CD4-positive, alpha-beta T cell treated with Interleukin-17A for 1 hour (primary cell): ENCODE results near the gene CRYBA4.
"Not testable (repeated sequence)": the region's sequence is repeated elsewhere in the genome, so short reads cannot be mapped to it uniquely, and the experiment has no call there.

Source experiments
- DNase-seq: peaks from one replicate; pipeline ENCODE4 v3.0.0-alpha.2; 2020

CRYBA4 gene

DNA sequence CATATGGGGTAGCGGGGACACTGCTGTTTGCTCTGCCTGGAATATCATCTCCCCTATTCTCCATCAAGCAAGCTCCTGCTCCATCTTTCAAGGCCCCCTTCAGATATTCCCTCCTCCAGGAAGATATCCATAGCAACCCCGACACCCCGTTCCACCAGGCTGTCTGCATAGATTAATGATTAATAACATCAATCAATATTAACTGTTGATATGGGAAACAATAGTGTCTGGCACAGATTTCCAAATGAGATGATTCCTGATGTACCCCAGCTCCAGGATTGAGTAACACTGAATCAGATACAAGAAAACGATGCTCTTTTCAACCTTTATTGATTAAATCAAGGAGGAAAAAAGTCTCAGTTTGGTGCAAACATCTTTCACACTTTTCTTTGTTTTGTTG lies 24.3 kb upstream of the CRYBA4 start:
- no peak for DNase-seq

DNA sequence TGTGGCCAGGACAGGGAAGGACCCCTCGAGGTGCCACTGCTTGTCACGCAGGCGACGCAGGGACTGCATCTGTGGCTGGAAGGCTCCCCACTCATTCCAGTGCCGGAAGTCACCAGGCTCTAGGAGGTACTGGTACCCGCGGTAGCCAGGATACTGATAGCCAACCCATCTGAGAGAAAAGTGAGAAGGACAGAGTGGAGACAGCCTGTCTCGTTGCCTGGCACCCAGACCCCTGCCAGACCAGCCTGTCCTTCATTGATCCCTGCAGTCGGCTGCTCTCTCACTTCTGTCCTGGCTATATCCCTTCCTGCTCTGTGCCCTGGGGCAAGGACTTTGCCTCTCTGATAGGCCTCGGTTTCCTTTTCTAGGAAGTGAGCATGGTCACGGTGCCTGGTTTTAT lies 22.3 kb upstream of the CRYBA4 start:
- DNase-seq, result no peak

- no peak for DNase-seq
Measured at GRCh38 chr22:26601726-26602125, 20.0 kb upstream of the CRYBA4 start.

DNA sequence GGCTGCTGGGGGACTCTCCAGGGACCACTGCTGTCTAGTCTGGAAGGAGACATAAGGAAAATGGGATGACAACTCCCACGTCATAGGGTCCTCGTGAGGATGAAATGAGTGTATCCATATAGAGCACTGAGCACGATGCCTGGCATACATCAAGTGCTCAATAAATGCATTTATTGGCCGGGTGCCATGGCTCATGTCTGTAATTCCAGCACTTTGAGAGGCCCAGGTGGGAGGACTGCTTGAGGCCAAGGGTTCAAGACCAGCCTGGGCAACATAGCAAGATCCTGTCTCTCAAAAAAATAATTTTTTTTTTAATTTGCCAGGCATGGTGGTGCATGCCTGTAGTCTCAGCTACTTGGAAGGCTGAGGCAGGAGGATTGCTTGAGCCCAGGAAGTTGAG lies 19.6 kb upstream of the CRYBA4 start:
- DNase-seq, result no peak

DNA sequence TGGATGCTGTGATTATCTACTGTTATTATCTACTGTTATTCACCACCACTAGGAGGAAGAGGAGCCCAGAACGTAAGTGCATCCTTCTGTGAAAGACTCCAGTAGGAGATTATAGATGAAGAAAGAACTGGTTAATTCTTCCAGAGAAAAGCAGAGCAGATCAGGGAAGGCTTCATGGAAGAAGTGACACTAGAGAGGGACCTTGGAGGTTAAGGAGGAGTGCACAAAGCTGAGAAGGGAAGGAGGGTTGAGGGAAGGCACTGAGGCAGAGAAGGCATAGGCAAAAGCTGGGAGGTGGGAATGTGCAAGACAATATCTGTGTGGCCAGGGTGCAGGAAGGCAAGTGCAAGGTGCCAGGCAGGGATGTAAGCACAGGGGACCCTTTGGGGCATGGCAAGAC lies 17.4 kb upstream of the CRYBA4 start:
- no peak for DNase-seq

DNA sequence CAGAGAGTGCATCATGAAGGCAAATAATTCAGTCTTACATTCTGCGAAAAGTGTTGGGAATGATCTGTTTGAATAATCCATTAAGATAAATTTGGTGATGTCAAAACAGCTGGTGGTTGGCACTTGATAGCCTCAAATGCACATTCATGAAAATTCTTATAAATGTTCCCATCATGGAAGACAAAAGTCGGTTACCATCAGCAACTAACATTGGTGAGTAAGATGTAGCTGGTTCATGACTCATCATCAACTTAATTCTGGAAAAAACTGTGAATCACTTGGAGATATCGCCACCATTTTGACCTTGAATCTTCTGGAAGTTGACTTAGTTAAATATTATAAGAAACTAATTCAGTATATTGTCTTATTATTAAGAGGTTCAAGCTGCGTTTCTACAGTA lies 15.2 kb upstream of the CRYBA4 start:
- DNase-seq, result no peak

DNA sequence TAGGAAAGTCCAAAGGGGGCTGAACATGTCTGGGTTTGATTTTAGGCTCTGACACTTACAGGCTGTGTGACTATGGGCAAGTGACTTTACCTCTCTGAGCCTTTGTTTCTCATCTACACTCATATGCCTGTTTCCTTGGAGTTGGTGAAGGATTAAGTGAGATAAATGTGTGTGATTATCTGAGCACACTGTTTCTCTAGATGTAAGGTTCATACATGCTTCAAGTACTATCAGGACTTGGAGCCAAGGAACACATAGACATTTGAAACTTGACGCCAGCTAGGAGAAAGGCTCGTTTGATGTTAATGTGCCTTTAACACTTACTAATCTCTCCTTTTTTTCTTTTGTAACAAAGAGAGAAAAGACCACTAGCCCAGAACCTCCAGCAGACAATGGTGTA lies 13.6 kb upstream of the CRYBA4 start:
- DNase-seq, result no peak

GRCh38 chr22:26609287-26609686 lies 12.5 kb upstream of the CRYBA4 start:
- DNase-seq, result no peak

GRCh38 chr22:26610072-26610958 lies 11.4 kb upstream of the CRYBA4 start:
- DNase-seq, result peak; percentile 58

DNA sequence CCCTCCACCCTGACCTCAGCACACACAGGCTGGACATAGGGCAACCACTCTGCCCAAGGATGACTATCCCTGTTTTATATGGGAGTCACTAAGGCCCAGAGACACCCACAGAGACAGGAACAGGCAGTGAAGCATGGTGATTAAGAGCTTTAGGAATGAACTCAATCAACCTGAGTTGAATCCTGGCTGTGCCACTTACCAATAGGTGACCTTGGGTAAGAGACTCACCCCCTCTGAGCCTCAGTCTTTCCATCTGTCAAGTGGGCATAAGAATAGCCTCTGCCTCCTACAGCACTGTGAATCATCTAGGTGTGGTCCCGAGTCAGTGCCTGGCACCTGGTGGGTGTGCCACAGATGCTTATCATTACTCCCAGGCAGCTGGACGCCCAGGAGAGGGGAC lies 10.8 kb upstream of the CRYBA4 start:
- no peak for DNase-seq

- DNase-seq, result no peak
Measured at GRCh38 chr22:26612652-26613051, 9.1 kb upstream of the CRYBA4 start.

DNA sequence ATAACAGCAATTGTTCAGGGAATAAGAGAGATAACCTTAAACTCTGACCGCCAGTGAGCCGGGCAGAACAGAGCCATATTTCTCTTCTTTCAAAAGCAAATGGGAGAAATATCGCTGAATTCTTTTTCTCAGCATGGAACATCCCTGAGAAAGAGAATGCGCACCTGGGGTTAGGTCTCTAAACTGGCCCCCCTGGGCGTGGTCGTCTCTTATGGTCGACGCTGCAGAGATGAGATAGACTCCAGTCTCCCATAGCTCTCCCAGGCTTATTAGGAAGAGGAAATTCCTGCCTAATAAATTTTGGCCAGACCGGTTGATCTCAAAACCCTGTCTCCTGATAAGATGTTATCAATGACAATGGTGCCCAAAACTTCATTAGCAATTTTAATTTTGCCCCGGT lies 8.0 kb upstream of the CRYBA4 start:
- DNase-seq, result not testable (repeated sequence)

DNA sequence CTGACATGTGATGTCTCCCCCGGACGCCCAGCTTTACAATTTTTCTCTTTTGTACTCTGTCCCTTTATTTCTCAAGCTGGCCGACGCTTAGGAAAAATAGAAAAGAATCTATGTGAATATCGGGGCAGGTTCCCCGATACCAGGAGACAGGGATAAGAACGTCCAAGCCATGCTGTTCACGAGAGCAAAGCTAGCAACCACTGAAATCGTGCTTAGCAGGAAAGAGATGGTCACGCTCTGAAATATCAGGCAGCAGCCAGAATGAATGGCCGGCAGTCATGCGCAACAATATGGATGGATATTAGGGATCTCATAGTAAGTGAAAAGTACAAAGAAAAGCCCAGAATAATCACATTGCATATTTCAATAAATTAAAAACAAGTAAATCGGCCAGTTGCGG lies 7.4 kb upstream of the CRYBA4 start:
- DNase-seq, result no peak

DNA sequence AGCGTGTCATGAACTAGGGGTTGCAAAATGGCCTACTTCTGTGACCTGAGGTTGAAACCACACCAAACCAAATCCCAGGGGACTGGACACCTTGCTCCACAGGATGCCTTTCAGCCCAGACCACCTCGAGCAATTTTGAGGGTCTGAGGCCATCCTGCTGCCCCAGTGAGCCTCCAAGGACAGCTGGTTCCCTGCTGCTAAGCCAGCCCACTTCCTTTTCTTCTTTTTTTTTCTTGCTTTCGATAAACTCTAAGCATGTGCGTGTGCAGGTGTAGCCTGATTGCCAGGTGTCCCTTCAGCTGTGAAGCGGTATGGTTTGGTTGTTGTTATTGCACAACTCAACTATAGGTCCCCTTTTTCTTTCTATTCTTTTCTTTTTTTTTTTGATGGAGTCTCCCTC lies 6.6 kb upstream of the CRYBA4 start:
- DNase-seq, result no peak

GRCh38 chr22:26615830-26616435 lies 5.8 kb upstream of the CRYBA4 start:
- DNase-seq, result no peak

DNA sequence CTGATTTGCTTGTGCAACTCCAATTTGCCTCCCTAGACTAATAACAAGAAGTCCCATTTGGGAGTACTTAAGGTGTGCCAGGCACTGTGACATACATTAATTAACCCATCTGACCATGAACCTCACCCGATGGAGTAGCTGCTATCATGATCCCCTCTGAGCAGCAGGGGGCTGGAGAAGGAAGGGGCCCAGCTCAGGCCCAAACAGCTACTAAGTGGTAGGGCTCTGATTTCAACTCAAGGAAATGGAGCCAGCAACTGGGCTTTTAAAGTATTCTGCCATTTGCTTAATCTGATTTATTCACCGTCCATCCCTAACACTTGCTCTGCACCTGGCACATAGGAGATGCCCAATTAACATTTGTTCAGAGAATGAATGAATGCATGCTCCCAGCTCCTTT lies 5.1 kb upstream of the CRYBA4 start:
- DNase-seq, result no peak

- DNase-seq, result no peak
Measured at GRCh38 chr22:26617271-26618199, 4.2 kb upstream of the CRYBA4 start, which contains the start of gene CRYBB1. TSS of gene CRYBB1 (minus strand) at chr22:26618027. CDS start at chr22:26616319, 1,708 bp downstream.

DNA sequence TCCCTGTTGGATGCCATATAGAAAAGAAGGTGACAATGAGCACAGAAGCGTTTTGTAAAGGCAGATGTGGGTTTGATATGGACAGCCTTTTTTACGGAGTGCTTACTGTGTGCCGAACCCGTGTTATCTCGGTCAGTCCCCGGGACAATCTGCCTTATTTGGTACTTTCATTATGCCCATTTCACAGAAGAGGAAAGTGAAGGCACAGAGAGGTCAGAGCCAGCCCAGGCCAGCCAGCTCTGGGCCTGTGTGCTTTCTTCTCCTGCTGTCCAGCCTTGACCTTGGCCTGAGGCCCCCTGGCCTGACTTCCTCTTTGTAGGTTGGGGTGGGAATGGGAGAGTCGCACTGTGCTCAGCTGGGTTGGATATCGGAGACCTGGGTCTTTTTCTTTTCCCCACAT lies 3.3 kb upstream of the CRYBA4 start:
- no peak for DNase-seq

DNA sequence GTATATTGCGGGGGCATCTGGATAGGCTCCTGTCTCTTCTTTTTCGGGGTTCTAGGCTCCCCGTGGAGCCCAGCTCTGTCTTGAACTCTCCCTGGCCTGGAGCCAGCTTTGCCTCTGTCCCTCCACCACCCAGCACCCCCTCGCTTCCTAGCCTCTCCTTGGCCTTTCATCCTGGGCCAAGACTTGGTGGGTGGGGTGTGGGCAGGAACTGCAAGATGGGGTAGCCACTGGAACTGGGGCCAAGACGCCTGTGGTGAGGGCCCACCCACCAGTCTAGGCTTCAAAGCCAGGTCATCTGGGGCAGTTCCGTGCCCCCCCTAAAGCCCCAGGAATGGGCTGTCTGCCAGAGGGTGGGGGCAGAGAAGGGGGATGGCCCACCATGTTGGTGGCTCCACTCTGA lies 2.3 kb upstream of the CRYBA4 start:
- DNase-seq, result no peak

GRCh38 chr22:26620197-26620596 lies 1.6 kb upstream of the CRYBA4 start:
- no peak for DNase-seq

DNA sequence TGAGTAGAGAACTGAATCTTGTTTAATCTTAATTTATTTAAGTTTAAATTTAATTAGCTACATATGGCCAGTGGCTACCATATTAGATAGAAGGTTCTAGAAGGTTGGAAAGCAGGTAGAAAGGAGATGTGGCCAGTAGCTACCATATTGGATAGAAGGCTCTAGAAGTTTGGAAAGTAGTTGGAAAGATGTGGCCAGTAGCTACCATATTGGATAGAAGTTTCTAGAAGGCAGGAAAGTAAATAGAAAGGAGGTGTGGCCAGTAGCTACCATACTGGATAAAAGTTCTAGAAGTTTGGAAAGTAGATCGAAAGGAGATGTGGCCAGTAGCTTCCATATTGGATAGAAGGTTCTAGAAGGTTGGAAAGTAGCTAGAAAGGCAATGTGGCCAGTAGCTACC lies 2.2 kb downstream of the CRYBA4 start:
- no peak for DNase-seq

- no peak for DNase-seq
Measured at GRCh38 chr22:26624803-26625202, 3.0 kb downstream of the CRYBA4 start.

DNA sequence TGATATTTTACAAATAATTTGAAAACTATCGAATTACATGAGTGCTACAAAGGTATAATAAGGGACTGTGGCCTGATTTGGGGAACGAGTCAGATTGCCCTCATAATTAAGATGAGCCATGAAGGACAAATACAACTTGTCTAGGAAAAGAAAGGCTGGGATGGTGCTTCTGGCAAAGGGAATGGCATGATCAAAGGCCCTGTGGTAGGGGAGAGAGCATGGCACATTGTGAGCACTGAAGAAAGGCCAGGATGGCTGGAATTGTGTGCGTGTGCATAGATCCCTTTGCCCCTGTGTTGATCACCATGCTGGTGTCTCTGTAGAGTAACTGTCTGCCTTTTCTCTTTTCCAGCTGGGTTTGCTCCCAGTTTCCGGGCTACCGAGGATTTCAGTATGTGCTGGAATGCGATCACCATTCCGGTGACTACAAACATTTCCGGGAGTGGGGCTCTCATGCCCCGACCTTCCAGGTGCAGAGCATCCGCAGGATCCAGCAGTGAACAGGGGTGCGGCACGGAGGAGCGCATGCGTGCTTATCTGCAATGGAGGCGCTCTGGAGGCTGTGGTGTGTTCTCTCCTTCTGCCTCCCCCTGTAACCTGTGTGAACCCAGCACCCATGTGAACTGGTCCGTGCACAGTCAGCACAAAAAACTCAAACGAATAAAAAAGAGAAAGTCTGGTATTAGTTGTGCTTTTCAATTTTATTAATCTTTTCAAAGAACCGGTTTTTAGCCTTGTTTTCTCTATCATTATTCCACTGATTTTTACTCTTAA lies 8.4 kb downstream of the CRYBA4 start:
- DNase-seq, result no peak
